ENCODE data around the gene NRCAM.
A peak's percentile ranks its signal among the peaks of the same experiment; 100 is the strongest.
"Not testable (repeated sequence)": the region's sequence is repeated elsewhere in the genome, so short reads cannot be mapped to it uniquely, and the experiment has no call there.

NRCAM gene

DNA sequence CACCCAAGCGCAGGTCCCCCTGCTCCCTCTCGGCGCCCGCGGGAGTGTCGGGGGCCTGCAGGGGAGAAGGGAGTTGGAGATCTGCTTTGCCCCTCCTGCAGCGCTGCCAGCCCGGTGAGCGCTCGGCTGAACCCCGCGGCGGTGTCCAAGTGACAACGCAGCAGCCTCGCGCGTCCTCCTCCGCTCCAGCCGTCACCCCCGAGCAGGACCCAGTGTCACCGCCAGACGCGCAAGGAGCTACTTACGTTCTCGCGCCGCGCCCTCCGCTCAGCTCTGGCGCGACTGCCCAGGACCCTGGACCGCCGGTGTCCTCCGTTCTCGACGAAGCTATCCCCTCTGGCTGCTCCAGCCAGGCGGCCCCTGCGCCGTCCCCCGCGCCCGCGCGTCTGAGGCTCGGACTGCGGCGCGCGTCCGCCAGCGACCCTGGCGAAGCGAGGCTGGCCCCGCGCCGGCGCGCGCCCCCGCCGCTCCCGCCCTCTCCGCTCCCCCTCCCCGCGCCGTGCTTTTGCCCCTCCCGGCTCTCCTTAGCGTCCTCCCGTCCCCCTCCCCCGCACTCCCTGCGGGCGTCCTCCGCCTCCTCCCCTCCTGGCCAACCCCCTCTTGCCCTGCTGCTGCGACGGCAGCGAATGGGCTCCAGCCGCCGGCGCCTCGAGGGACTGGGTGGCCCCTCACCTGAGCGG is at the start of gene NRCAM:
NRCAM (minus strand) TSS at position 439 of the 680 bp plus-strand sequence. CDS start 216,372 bp downstream, outside the sequence.
- DNase-seq, result no peak

DNA sequence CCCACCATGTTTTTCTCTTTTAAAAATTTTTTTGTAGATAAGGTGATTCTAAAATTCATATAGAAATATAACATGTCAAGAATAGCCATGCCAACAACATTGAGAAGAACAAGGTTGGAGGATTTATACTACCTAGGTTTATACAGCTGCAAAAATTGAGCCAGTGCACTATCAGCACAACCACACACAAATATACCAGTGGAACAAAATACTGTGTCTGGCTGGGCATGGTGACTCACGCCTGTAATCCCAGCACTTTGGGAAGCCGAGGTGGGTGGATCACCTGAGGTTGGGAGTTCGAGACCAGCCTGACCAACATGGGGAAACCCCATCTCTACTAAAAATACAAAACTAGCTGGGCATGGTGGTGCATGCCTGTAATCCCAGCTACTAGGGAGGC is 48.3 kb upstream of the NRCAM start:
- DNase-seq, result not testable (repeated sequence)

DNA sequence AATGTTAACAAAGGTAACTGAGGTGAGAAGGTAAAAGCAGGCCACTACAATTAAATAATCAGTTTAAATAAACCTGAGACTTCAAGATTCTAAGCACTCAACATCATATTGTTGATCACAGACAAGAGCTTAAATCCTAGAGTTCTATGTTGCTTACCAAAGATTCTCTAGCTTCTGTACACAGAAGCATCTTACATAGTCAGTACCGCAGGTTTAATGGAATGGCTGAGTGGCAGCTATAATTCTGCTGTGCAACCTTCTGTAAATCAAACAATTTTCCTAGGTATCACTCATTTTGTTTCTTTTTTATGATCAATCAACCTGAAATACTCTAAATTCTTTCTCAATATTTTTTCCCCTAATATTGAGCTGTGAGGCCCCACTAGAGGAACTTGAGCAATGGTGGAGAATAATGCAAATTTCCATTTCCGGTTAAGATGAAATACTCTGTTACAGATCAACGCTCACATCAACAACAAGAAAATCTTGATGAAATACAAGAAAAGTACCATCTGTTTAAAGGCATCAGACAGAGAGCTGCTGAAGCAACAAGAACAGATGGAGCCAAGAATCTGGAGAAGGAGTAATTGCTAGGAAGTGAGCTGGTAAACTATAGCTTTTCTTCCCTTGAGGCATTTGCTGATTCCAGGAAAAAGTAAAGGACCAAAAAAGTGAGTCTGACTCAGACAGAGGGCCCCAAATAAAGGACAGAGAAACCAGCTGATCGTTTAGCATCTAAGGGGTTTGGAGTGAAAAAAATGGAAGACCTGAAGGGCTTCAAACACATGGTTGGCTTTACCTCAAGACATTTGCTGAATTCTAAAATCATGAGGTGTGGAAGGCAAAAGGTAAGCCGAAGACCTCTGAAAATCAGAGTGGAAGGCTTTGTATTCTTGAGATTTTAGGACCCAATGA is 47.1 kb upstream of the NRCAM start:
- no peak for DNase-seq

DNA sequence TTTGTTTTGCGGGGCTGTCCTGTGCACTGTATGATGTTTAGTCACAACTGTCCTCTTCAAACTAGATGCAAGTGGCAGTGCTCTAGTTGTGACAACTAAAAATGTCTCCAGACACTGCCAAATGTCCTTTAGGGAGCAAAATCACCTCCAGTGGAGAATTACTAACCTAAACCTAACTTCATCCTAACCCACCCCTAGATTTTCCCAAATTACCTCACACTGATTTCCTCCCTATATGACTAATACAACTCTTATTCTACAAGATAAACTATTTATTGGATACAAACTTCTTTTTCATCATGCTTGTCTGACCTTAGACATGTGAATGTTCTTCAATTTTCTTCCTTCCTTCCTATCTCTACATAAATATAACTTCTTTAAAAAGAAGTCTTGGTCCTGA is 43.3 kb upstream of the NRCAM start:
- no peak for DNase-seq

GRCh38 chr7:108498481-108498880 is 42.2 kb upstream of the NRCAM start:
- no peak for DNase-seq

DNA sequence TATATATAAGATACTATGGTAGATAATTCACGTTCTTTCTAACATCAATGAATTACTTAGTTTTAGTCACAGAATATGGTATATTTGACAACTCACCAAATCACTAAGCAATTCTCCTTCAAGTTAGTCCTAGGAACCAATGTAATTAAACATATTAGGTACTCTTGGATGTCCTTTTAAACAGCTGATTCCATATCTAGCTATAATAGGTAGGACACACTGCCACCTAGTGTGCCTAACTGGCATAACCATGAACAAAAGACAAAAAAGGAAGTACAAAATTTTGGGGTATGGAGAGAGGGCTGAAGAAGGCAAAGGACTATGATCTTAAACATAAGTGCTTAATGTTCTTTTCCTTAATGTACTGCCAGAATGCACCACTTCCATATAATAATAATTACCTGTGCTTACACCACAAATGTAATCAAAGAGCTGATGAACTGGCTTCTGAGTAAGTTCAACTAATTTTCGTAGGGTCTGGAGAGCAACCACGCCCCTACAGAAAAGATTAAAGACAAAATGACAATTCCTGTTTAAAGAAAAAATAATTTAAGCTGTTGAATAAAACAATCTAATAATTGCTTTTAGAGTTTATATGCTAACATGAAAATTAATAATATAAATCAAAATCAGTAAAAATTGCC is 41.0 kb upstream of the NRCAM start:
- DNase-seq, result peak; percentile 69

- DNase-seq, result no peak
Observed at GRCh38 chr7:108492742-108493141, 36.5 kb upstream of the NRCAM start.

GRCh38 chr7:108488768-108489538 is 32.7 kb upstream of the NRCAM start:
- DNase-seq, result no peak

- DNase-seq, result no peak
Observed at GRCh38 chr7:108487646-108488045, 31.4 kb upstream of the NRCAM start.

GRCh38 chr7:108486291-108486966 is 30.2 kb upstream of the NRCAM start:
- no peak for DNase-seq

- no peak for DNase-seq
Observed at GRCh38 chr7:108484137-108484536, 27.9 kb upstream of the NRCAM start.

DNA sequence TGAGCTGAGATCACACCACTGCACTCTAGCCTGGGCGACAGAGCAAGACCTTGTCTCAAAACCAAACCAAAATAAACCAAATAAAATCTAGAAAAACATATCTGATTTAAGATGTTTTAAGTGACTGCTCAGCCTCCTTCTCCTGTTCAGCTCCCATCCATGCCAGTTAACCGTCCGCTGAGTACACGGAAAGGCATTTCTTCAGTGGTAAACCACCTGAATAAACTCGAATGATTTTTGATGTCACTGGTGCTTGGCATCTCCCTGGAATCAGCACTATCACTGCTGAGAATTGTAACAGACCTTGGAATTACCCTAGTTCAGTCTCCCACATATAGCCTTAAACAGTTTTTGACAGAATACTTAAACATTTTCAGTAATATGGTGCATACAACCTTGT is 24.1 kb upstream of the NRCAM start:
- DNase-seq, result no peak

GRCh38 chr7:108479751-108480150 is 23.5 kb upstream of the NRCAM start:
- no peak for DNase-seq

GRCh38 chr7:108479118-108479517 is 22.9 kb upstream of the NRCAM start:
- no peak for DNase-seq

GRCh38 chr7:108468246-108468645 is 12.0 kb upstream of the NRCAM start:
- no peak for DNase-seq

DNA sequence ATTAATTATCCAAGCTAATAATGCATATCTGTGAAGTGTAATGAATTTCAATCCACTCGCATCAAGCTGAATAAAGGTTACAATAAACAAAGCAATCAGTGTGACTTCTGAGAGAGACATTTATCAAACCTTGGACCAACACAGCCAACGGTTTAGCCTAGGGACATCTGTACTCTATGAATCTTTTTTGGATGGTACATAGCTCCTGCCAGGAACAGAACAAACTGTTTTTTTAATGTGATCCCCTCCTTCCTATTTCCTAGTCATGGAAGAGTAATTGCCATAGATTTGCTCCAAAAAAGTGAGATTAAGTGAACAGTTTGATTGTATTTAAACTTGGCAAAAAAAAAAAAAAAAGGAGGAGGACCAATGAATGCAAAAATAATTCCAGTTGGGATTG is 11.2 kb upstream of the NRCAM start:
- DNase-seq, result no peak

DNA sequence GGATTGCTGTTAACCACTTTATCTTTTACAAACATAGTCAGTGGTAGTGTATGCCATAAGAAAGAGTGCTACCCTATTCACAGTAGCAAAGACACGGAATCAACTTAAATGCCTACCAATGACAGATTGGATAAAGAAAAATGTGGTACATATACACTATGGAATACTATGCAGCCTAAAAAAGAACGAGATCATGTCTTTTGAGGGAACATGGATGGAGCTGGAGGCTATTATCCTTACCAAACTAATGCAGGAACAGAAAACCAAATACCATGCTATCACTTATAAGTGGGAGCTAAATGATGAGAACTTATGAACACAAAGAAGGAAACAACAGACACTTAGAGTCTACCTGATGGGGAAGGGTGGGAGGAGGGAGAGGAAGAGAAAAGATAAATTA is 10.1 kb upstream of the NRCAM start:
- DNase-seq, result not testable (repeated sequence)

DNA sequence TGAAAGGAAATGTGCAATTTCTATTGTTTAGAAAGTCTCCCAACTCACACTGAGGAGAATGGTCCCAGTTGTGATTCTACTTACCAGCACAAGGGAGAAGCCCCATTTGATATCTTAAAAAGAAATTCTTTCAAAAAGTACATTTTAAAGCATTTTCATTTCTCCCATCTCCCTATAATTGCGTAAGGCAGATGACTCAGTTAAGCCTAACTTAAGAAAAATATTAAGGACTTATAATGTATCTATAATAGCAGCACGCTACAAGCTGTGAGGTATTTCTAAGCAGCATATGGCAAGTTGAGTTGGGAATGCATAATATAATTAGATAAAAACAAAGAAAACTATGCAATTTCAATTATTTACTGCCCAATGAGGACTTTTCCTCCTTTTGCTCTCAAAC is 8.5 kb upstream of the NRCAM start:
- no peak for DNase-seq

DNA sequence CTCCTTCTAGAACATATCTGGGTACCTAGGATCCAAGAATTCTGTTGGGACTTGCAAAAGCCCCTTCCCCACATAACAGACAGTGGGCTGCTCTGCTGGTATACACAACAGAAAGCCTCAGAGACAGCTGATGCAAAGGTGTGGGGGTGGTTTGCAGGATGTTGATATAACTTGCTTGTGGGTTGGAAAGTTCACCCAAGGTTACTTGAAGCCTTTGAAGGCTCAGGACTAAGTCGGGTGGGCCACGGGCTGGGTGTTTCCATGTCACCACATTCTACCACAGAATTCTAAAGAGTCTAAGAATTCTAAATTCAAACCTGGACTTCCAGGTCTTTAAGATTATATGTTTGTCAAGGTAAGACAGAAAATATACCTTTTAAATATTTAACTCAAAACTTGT is 7.4 kb upstream of the NRCAM start:
- DNase-seq, result no peak

GRCh38 chr7:108461840-108462239 is 5.6 kb upstream of the NRCAM start:
- no peak for DNase-seq

GRCh38 chr7:108460964-108461363 is 4.7 kb upstream of the NRCAM start:
- DNase-seq, result no peak

- DNase-seq, result no peak
Observed at GRCh38 chr7:108459922-108460551, 3.8 kb upstream of the NRCAM start.
